Fibroblast of pulmonary artery (primary cell): Measurements from ENCODE around the gene PRKCQ.

Experiments
- DNase-seq: peaks from one replicate; pipeline ENCODE4 v3.0.0-alpha.2; 2010; ENCODE audit warnings: low read depth
- H3K4me3 ChIP-seq: replicated peaks from 2 replicates; pipeline ENCODE4 v1.5.1; 2011; ENCODE audit warnings: low read depth, mild to moderate bottlenecking, control low read depth, low read length, moderate library complexity
- TF ChIP-seq, protein P1 (sequence below): IDR thresholded peaks from 2 replicates; pipeline ENCODE4 v1.5.1; 2011; ENCODE audit warnings: mild to moderate bottlenecking, control low read depth, low read length, inconsistent platforms; ENCODE audit errors: missing control alignments

The PRKCQ gene

DNA sequence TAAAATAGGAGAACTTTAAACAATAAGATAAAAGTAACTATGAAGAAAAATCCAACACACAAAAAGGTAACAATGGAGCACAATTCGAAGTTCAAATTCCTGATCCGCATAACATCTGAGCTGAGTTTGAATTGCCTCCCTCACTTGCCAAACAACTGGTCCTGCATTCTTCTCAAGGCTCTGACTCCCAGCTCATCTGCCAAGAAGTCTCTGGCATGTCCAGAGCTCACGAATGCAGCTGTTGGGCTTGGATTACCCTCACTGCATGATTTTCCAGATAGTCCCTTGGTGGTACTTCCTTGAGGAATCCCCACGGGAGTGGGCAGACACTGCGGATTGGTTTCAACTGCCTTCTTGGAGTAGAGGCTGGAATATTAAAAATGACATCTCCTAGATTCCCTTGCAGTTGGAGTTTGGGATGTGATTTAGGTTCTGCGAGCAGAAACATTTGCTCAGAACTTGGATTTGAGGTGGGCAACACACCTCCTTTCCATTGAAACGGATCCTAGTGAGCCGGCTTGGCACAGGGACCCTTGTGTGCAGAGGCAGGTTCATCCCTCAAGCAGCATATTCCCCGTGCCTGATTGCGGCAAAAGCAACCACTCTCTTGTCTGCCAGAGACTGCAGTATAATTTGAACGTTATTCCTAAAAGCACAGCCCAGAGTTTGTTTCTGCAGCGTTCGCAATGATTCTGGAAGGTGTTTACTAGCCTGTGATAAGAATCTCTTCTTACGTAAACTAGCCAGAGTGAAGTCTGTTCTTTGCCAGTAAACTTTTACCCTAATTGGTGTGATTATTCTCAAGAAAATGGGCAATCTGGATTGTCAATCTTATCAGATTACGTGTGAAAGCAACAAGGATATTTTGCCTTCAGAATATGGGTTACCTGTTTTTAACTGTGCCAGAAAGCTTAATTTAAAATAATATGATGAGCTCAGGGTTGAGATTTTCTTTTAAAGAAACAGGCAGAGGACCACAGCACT, 23.4 kb upstream of the PRKCQ start:
- DNase-seq = no peak
- H3K4me3 ChIP-seq = no peak overlapping the region
- TF ChIP-seq, protein P1, sequence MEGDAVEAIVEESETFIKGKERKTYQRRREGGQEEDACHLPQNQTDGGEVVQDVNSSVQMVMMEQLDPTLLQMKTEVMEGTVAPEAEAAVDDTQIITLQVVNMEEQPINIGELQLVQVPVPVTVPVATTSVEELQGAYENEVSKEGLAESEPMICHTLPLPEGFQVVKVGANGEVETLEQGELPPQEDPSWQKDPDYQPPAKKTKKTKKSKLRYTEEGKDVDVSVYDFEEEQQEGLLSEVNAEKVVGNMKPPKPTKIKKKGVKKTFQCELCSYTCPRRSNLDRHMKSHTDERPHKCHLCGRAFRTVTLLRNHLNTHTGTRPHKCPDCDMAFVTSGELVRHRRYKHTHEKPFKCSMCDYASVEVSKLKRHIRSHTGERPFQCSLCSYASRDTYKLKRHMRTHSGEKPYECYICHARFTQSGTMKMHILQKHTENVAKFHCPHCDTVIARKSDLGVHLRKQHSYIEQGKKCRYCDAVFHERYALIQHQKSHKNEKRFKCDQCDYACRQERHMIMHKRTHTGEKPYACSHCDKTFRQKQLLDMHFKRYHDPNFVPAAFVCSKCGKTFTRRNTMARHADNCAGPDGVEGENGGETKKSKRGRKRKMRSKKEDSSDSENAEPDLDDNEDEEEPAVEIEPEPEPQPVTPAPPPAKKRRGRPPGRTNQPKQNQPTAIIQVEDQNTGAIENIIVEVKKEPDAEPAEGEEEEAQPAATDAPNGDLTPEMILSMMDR = no peak

DNA sequence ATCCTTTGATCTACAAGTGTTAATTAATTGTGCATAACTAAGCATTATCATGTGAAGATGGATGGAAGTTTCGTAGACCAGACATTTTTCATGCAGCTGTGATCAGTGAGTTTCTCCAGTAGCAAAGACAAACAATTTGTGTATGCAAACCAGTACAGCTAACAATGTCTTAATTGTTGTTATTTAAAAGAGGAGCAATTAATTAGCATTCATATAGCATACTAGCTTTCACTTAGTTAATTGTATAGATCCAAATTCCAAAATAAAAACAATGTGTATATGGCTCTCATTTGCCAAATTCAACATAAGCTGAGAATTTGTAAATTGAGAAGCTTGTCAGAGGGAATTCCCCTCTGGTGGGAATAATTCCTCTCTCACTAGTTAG, 22.6 kb upstream of the PRKCQ start:
- TF ChIP-seq, protein P1 = no peak
- no peak overlapping the region for H3K4me3 ChIP-seq
- no peak for DNase-seq

- no peak for DNase-seq
- H3K4me3 ChIP-seq = no peak overlapping the region
- TF ChIP-seq, protein P1 = no peak
These were observed 22.1 kb upstream of the PRKCQ start for GRCh38 chr10:6602026-6602699.

DNA sequence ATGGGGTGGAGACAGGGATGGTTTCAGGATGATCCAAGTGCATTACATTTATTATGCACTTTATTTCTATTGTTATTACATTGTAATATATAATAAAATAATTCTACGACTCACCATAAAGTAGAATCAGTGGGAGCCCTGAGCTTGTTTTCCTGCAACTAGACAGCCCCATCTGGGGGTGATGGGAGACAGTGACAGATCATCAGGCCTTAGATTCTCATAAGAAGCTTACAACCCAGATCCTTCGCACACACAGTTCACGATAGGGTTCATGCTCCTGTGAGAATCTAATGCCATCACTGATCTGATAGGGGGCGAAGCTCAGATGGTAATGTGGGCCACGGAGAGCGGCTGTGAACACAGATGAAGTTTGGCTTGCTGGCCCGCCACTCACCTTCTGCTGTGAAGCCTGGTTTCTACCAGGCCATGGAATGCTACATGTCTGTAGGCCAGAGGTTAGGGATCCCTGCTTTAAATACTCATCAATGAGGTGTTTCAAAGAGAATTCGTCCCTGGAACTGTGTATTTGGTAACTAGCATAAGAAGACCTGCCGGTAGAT, 21.2 kb upstream of the PRKCQ start:
- H3K4me3 ChIP-seq = no peak overlapping the region
- no peak for DNase-seq
- TF ChIP-seq, protein P1 = no peak

- no peak overlapping the region for H3K4me3 ChIP-seq
- DNase-seq = no peak
- TF ChIP-seq, protein P1 = no peak
These were observed 20.3 kb upstream of the PRKCQ start for GRCh38 chr10:6600224-6600987.

DNA sequence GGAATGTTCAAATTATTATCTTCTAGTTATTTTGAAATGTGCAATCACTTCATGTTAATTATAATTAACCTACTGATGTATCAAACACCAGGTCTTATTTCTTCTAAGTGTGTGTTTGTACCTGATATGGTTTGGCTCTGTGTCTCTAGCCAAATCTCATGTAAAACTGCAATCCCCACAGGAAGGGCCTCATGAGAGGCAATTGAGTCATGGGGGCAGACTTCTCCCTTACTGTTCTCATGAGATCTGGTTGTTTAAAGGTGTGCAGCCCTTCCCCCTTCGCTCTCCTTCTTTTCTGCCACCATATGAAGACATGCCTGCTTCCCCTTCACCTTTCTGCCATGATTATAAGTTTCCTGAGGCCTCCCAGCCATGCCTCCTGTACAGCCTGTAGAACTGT, 18.6 kb upstream of the PRKCQ start:
- no peak for DNase-seq
- no peak overlapping the region for H3K4me3 ChIP-seq
- TF ChIP-seq, protein P1 = no peak
